Measurements from ENCODE around the gene APBB1IP. TPM values are rescaled to one million over a fixed set of nuclear protein-coding genes. Genes with fewer than 3 reads are reported as not detected.

The APBB1IP gene
- polyA plus RNA-seq, 2 of the 4 experiments (the other 2 are of a cell fraction) = 0.96 to 9.2 TPM

DNA sequence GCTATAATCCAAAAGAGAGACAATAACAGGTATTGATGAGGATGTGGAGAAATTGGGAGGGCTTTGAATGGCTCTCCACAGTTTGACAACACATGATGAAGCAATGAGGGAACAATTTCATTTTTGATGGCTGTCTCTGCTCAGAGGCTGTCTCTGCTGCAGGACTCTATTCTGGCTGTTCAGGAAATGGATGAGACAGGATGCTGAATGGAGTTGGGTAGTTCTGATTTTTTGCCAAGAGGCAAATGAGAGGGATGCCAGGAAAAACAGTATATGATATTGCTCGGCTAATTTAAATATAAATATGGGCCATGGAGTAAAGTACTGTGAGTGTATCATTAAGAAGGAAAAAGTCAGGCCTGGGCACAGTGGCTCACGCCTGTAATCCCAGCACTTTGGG, 16.8 kb downstream of the APBB1IP start:
- POLR2A ChIA-PET = no interaction called here
- Histone ChIP-seq H3K4me2 (no peak overlapping the region), H3K27ac (no peak overlapping the region), H3K4me1 (0 out of 3 replicates have a peak, but pooled peaks cover 5% of the 10 kb centered on the region), H3K4me3 (no peak overlapping the region), H3K9me3 (no peaks in the 10 kb centered on the region)
- FAIRE-seq = no peak
- CTCF ChIA-PET = no interaction called here
- TF ChIP-seq PBX3 (IDR thresholded peaks at IDR 0.05) (no peak), POLR2AphosphoS2 (conservative IDR thresholded peaks at IDR 0.05; ENCODE audit: low read length) (no peak), FOXS1 (CRISPR knock-in tag; IDR thresholded peaks at IDR 0.05) (no peak), HOXB13 (CRISPR knock-in tag; IDR thresholded peaks at IDR 0.05; ENCODE audit: low read depth) (no peak)
- 84% methylated on average over 2 of the region's 2 CpGs for WGBS (ENCODE audit: missing lambda C conversion rate)
- DNase-seq (ENCODE audit: low read depth in 1 of 2, low spot score in 1 of 2) = no peak
- no peak for ATAC-seq

GRCh38 chr10:26455567-26456315, 17.6 kb downstream of the APBB1IP start:
- DNase-seq (ENCODE audit: low read depth in 1 of 2, low spot score in 1 of 2) (no peak), ATAC-seq (no peak), FAIRE-seq (no peak)
- 74% methylated on average over 7 of the region's 7 CpGs for WGBS (ENCODE audit: missing lambda C conversion rate)
- Histone ChIP-seq H3K4me2 (no peak overlapping the region), H3K9me3 (no peaks in the 10 kb centered on the region), H3K27ac (no peak overlapping the region), H3K4me3 (no peak overlapping the region), H3K4me1 (0 out of 3 replicates have a peak, but pooled peaks cover 5% of the 10 kb centered on the region)
- CTCF ChIA-PET = interaction anchor here (1.0 to 1.2 kb wide), 2 partner anchors 25 to 102 kb away, joined by 3 read pairs; no protein-coding TSS in a partner anchor
- POLR2A ChIA-PET = no interaction called here
- TF ChIP-seq MAFK (IDR thresholded peaks at IDR 0.05; ENCODE audit: partially characterized antibody) (peak; percentile 82), CBX8 (IDR thresholded peaks at IDR 0.05) (no peak)

DNA sequence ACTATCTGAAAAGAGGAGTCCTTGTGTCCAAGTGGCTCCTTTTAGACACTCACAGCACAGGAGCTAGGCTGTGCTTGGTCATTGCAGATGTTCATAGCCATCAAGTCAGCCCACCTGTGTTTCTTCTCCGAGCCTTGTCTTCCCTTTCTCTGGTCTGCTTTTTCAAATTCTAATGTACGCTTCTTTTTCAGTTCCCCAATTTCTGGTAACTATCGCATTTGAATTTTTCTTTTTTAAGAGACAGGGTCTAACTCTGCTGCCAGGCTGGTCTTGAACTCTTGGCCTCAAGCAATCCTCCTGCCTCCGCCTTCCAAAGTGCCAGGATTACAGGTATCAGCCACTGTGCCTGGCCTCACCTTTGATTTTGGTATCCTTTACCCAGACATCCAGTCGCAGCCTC, 18.9 kb downstream of the APBB1IP start:
- TF ChIP-seq PBX3 (IDR thresholded peaks at IDR 0.05) (no peak), RFX5 (IDR thresholded peaks at IDR 0.05) (no peak), NFE2L2 (conservative IDR thresholded peaks at IDR 0.05; ENCODE audit: low read length) (no peak), PHF8 (IDR thresholded peaks at IDR 0.05; ENCODE audit: borderline replicate concordance, low read depth) (no peak), ZFP36 (IDR thresholded peaks at IDR 0.05; ENCODE audit: borderline replicate concordance, partially characterized antibody) (no peak), SMC3 (IDR thresholded peaks at IDR 0.05) (no peak), CBX2 (IDR thresholded peaks at IDR 0.05; ENCODE audit: borderline replicate concordance, low read depth) (no peak), RAD21 (conservative IDR thresholded peaks at IDR 0.05 in 1 of 2, IDR thresholded peaks at IDR 0.05 in 1 of 2) (no peak), NR3C1 (IDR thresholded peaks at IDR 0.05) (no peak), BCL3 (IDR thresholded peaks at IDR 0.05) (no peak), HOXB13 (CRISPR knock-in tag; IDR thresholded peaks at IDR 0.05; ENCODE audit: low read depth) (no peak), MAX (IDR thresholded peaks at IDR 0.05) (no peak), HOXB5 (CRISPR knock-in tag; IDR thresholded peaks at IDR 0.05) (no peak), MAZ (IDR thresholded peaks at IDR 0.05; ENCODE audit: borderline replicate concordance, low read depth, low read length) (no peak), HDAC2 (IDR thresholded peaks at IDR 0.05) (no peak), RARB (CRISPR knock-in tag; IDR thresholded peaks at IDR 0.05) (no peak), ZNF302 (CRISPR knock-in tag; IDR thresholded peaks at IDR 0.05) (no peak), TFCP2L1 (CRISPR knock-in tag; IDR thresholded peaks at IDR 0.05) (no peak), RCOR1 (IDR thresholded peaks at IDR 0.05; ENCODE audit: low read depth, low read length) (no peak)
- TF ChIP-seq, protein P1, sequence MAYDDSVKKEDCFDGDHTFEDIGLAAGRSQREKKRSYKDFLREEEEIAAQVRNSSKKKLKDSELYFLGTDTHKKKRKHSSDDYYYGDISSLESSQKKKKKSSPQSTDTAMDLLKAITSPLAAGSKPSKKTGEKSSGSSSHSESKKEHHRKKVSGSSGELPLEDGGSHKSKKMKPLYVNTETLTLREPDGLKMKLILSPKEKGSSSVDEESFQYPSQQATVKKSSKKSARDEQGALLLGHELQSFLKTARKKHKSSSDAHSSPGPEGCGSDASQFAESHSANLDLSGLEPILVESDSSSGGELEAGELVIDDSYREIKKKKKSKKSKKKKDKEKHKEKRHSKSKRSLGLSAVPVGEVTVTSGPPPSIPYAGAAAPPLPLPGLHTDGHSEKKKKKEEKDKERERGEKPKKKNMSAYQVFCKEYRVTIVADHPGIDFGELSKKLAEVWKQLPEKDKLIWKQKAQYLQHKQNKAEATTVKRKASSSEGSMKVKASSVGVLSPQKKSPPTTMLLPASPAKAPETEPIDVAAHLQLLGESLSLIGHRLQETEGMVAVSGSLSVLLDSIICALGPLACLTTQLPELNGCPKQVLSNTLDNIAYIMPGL (CRISPR knock-in tag; IDR thresholded peaks at IDR 0.05; ENCODE audit: borderline replicate concordance) = no peak
- Histone ChIP-seq H3K4me3 (no peak overlapping the region), H3K4me1 (peaks cover 8% of the 10 kb centered on the region; the same call in 1 of the 3 replicates), H3K4me2 (no peak overlapping the region), H3K9me3 (no peaks in the 10 kb centered on the region), H3K27ac (peak overlapping the region in 1 of 2 experiments; percentile 6; a peak in 1 of 6 replicates)
- ATAC-seq = no peak
- ChIA-PET CTCF (interaction anchor here (0.6 to 1.2 kb wide), 2 partner anchors 11 to 1541 kb away, joined by 3 read pairs; no protein-coding TSS in a partner anchor), POLR2A (no interaction called here)
- WGBS (ENCODE audit: missing lambda C conversion rate) = 74% methylated on average over 5 of the region's 5 CpGs
- no peak for DNase-seq (ENCODE audit: low read depth in 1 of 2, low spot score in 1 of 2)
- no peak for FAIRE-seq

Data from A549 (cell line).